Measurements from ENCODE around the gene NEU2.

DNA sequence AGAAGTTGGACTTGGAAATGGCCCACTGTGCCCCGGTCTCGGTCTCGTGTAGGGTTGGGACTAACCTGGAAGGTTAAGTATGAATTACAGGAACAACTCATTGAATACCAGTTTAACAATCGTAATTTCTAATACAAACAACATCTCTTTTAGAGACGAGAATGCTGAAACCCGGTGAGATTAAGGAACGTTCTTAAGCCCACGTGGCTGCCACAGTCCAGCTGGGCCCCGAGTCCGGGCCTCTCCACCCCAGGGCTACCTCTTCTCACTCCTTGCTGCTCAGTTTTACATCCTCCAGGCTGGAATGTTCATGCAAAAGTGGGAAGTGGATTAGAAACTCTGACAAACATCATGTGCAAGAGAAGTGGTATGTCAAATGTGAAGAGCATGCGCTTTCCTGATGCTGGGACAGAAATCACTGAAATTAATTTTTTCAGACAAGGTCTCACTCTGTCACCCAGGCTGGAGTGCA is 48.8 kb upstream of the NEU2 start:
- TF ChIP-seq, protein P1, sequence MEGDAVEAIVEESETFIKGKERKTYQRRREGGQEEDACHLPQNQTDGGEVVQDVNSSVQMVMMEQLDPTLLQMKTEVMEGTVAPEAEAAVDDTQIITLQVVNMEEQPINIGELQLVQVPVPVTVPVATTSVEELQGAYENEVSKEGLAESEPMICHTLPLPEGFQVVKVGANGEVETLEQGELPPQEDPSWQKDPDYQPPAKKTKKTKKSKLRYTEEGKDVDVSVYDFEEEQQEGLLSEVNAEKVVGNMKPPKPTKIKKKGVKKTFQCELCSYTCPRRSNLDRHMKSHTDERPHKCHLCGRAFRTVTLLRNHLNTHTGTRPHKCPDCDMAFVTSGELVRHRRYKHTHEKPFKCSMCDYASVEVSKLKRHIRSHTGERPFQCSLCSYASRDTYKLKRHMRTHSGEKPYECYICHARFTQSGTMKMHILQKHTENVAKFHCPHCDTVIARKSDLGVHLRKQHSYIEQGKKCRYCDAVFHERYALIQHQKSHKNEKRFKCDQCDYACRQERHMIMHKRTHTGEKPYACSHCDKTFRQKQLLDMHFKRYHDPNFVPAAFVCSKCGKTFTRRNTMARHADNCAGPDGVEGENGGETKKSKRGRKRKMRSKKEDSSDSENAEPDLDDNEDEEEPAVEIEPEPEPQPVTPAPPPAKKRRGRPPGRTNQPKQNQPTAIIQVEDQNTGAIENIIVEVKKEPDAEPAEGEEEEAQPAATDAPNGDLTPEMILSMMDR (IDR thresholded peaks at IDR 0.05; ENCODE audit: poor library complexity) = no peak
- TF ChIP-seq EZH2 (IDR thresholded peaks at IDR 0.05; ENCODE audit: borderline replicate concordance) (no peak), EZH2phosphoT487 (IDR thresholded peaks at IDR 0.05; ENCODE audit: low read depth, severe bottlenecking, unreplicated experiment) (no peak)

All from hepatocyte (in vitro differentiated cells).